ENCODE results near the gene TNNI3.

TNNI3 gene

DNA sequence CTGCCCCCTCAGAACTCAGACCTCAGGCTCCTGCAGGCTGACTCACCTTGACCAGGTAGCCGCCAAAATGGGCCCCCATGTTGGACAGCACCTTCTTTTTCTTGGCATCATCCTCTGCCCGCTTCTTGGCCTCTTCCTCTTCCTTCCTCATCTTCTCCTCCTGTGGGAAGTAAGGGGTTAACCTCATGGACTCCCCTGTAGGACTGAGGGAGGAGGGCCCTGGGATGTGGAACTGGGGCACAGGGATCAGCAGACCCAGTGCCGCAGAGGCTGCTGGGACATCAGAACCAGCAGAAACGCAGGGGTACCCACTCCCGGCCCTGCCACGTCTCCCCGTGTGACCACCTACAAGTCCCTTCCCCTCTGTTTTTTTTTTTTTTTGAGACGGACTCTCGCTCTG lies 19.6 kb downstream of the TNNI3 start:
- DNase-seq (ENCODE audit: low spot score in 2 of 2) (no peak), ATAC-seq (no peak)
- Mint-ChIP-seq H3K4me3 (no peak overlapping the region), H3K4me1 (no peaks in the 10 kb centered on the region), H3K27ac (no peak overlapping the region), H3K36me3 (no peaks in the 10 kb centered on the region), H3K9me3 (no peaks in the 10 kb centered on the region)

GRCh38 chr19:55136399-55137102 lies 21.0 kb downstream of the TNNI3 start:
- no peak for ATAC-seq
- H3K27ac Mint-ChIP-seq = no peak overlapping the region
- H3K9me3 Mint-ChIP-seq = no peaks in the 10 kb centered on the region
- no peak overlapping the region for H3K4me3 Mint-ChIP-seq
- H3K36me3 Mint-ChIP-seq = no peaks in the 10 kb centered on the region
- H3K4me1 Mint-ChIP-seq = no peaks in the 10 kb centered on the region
- DNase-seq (ENCODE audit: low spot score in 2 of 2) = no peak

DNA sequence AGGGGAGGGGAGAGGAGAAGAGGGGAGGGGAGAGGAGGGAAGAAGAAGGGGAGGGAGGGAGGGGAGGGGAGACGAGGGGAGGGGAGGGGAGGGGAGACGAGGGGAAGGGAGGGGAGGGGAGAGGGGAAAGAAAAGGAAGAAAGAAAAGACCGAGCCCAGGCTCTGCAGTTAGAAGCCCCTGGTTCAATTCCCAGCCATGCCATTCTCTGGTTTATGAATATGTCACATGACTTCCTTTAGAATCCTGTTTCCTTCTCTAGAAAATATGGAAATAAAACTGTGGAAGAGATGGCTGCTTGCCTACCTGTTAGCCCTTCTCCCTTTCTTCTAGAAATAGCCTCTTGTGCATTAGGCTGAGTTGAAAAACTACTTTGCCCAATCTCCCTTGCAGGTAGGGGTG lies 22.8 kb downstream of the TNNI3 start:
- Mint-ChIP-seq H3K4me3 (no peak overlapping the region), H3K36me3 (no peaks in the 10 kb centered on the region), H3K27ac (no peak overlapping the region), H3K9me3 (no peaks in the 10 kb centered on the region), H3K4me1 (no peaks in the 10 kb centered on the region)
- DNase-seq (ENCODE audit: low spot score in 2 of 2) (no peak), ATAC-seq (no peak)

DNA sequence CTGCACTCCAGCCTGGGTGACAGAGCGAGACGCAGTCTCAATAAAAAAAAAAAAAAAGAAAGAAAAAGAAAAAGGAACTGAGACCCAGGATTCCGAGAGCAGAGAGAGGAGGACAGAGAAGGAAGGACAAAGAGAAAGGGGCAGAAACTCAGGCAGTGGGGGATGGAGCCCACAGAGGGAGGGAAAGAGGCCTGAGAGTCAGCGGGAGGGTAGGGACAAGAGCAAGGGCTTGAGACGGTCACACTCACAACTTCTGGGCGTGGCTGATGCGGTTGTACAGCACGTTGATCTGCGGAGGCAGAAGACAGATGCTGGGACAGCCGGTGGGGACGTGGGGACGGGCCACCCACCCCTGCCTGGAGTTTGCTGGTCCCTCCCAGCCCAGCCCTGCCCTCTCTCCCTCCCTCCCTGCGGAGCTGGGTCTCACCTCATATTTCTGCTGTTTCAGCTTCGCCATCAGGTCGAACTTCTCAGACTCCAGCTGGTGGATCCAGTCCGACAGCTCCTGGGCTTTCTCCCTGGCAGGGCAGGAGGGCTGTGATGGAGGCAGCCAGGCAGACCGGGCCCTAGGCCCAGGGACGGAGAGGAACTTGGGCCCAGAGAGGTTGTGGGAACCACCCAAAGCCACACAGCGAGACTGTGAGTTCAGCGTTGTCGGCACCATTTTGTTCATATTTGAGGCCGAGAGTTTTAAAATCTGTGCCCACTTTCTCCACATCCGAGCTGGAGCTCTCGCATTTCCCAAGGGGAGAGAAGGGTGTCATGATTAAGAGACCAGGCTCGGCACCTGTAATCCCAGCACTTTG lies 23.7 kb downstream of the TNNI3 start:
- ATAC-seq = no peak
- no peak overlapping the region for H3K4me3 Mint-ChIP-seq

DNA sequence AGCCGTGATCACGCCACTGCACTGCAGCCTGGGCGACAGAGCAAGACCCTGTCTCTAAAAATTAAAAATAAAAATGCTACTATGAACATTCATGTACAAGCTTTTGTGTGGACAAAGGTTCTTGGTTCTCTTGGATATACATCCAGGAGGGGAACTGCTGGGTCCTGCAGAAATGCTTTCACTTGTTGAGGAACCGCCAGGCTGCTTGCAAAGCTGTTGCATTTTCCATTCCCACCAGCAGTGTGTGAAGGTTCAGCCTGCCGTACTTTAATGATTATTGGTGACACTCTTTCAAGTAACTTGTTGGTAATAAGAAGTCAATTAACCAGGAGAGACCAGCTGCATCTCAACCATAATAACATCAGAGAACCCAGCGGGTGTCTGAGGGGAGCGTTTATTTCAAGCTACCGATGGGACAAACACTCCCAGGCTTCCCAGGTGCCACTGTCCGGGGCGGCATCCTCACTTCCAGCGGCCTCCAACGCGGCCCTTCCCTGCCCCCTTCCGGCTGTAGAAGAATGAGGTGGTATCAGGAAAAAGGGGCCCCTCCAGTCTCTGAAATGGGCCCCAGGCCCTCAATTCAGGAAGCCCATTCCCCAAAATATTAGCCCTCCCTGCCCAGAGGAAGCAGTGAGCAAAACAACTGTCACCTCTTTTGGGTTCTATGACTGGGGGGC lies 24.9 kb downstream of the TNNI3 start:
- no peaks in the 10 kb centered on the region for H3K4me1 Mint-ChIP-seq
- ATAC-seq (no peak), DNase-seq (ENCODE audit: low spot score in 2 of 2) (no peak)
- H3K27ac Mint-ChIP-seq = no peak overlapping the region
- H3K9me3 Mint-ChIP-seq = no peaks in the 10 kb centered on the region
- H3K4me3 Mint-ChIP-seq = no peak overlapping the region
- H3K36me3 Mint-ChIP-seq = no peaks in the 10 kb centered on the region

More for the DNA sequence above, 23.7 kb downstream of the TNNI3 start:
- no peak for DNase-seq (ENCODE audit: low spot score in 2 of 2)
- no peak overlapping the region for H3K27ac Mint-ChIP-seq
- no peaks in the 10 kb centered on the region for H3K4me1 Mint-ChIP-seq
- no peaks in the 10 kb centered on the region for H3K9me3 Mint-ChIP-seq
- no peaks in the 10 kb centered on the region for H3K36me3 Mint-ChIP-seq

- ATAC-seq (no peak), DNase-seq (ENCODE audit: low spot score in 2 of 2) (no peak)
- Mint-ChIP-seq H3K36me3 (no peaks in the 10 kb centered on the region), H3K27ac (no peak overlapping the region), H3K4me1 (no peaks in the 10 kb centered on the region), H3K4me3 (no peak overlapping the region), H3K9me3 (no peaks in the 10 kb centered on the region)
Observed at GRCh38 chr19:55131421-55131820, 26.1 kb downstream of the TNNI3 start.

DNA sequence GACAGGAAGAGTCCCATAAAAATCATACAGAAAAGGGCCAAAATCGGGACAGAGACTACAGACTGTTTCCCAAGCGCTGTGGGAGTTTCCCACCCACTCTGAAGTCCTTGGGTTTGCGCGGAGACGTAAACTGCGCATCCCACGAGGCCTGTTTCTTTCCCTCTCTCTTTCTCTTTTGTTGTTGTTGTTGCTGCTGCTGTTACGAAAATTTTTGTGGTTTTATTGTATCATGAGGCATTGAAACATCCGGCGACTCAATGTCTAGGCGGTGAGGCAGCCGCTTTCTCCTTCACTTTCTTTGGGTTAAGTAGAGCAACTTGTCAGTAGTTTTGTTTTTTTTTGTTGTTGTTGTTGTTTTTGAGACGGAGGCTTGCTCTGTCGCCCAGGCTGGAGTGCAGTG lies 38.5 kb downstream of the TNNI3 start:
- H3K36me3 Mint-ChIP-seq = peaks cover 23% of the 10 kb centered on the region
- H3K4me3 Mint-ChIP-seq = peak overlapping the region; percentile 99
- DNase-seq (ENCODE audit: low spot score in 2 of 2) (no peak), ATAC-seq (no peak)
- H3K4me1 Mint-ChIP-seq = peaks cover 48% of the 10 kb centered on the region
- no peaks in the 10 kb centered on the region for H3K9me3 Mint-ChIP-seq
- H3K27ac Mint-ChIP-seq = peak overlapping the region; percentile 18

GRCh38 chr19:55118401-55118991 lies 39.0 kb downstream of the TNNI3 start:
- Mint-ChIP-seq H3K36me3 (peaks cover 23% of the 10 kb centered on the region), H3K4me1 (peaks cover 48% of the 10 kb centered on the region), H3K9me3 (no peaks in the 10 kb centered on the region), H3K4me3 (peak overlapping the region; percentile 99), H3K27ac (peak overlapping the region; percentile 93)
- ATAC-seq (no peak), DNase-seq (ENCODE audit: low spot score in 2 of 2) (no peak)

DNA sequence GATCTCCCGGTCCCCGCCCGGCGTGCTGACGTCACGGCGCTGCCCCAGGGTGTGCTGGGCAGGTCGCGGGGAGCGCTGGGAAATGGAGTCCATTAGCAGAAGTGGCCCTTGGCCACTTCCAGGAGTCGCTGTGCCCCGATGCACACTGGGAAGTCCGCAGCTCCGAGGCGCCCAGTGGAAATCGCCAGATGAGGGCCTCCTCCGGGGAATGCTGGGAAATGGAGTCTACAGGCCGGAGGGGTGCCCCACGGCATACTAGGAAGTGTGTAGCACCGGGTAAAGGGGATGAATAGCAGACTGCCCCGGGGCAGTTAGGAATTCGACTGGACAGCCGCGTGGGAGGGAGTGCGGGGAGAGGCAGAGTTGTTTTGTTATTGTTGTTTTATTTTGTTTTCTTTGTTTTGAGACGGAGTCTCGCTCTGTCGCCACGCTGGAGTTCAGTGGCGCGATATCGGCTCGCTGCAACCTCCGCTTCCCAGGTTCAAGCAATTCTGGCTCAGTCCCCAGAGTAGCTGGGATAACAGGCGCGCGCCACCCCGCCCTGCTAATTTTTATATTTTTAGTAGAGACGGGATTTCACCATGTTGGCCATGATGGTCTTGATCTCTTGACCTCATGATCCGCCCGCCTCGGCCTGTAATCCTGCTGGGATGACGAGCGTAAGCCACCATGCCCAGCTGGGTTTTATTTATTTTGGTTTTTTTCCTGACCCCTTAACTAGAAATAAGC lies 39.7 kb downstream of the TNNI3 start:
- peak; percentile 96 for ATAC-seq
- DNase-seq (ENCODE audit: low spot score in 2 of 2) = peak; percentile 86 to 96
- Mint-ChIP-seq H3K4me3 (peak overlapping the region; percentile 99), H3K36me3 (peaks cover 23% of the 10 kb centered on the region), H3K9me3 (no peaks in the 10 kb centered on the region), H3K4me1 (peaks cover 48% of the 10 kb centered on the region), H3K27ac (peak overlapping the region; percentile 93)

DNA sequence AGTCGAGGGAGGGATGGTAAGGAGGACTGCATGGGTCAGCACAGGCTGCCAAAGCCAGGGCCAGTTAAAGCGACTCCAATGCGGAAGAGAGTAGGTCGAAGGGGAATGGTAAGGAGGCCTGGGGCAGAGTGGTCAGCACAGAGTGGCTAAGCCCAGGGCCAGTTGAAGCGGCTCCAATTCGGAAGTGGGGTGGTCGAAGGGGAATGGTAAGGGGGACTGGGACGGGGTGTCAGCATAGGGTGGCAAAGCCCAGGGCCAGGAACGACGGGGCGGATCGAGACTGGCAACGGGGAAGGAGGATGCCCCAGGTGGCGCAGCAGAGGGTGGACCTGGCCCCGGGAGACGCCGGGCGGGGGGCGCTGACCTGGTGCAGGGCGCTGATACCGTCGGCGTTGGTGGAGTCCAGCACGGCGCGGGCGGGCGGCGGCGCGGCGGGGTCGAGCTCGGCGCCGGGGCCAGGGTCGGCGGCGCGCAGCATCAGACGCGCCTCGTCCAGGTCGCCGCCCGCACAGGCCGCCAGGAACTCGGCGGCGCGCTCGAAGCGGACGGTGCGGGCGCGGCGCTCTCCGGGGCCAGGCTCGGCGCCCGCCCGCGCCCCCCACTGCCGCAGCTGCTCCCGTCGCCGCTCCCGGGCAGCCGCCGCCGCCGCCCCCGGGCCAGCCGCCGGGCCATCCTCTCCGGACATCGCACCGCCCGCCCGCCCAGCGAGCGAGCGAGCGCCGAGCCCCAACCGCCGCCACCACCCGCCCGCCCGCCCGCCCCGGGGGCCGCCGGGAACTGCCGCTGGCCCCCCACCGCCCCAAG lies 40.5 kb downstream of the TNNI3 start, which contains the start of gene PPP1R12C:
TSS of gene PPP1R12C (minus strand) at position 779 of the 804 bp plus-strand sequence. CDS start at position 685, 94 bp downstream.
- no peaks in the 10 kb centered on the region for H3K9me3 Mint-ChIP-seq
- H3K4me1 Mint-ChIP-seq = peaks cover 48% of the 10 kb centered on the region
- H3K4me3 Mint-ChIP-seq = peak within 1 kb of the TSS; percentile 99
- peak within 1 kb of the TSS; percentile 93 for H3K27ac Mint-ChIP-seq
- peaks cover 23% of the 10 kb centered on the region for H3K36me3 Mint-ChIP-seq
- DNase-seq (ENCODE audit: low spot score in 2 of 2) (peak in 1 of 2 donors; percentile 63), ATAC-seq (peak; percentile 42)

GRCh38 chr19:55116232-55116858 lies 41.2 kb downstream of the TNNI3 start:
- DNase-seq (ENCODE audit: low spot score in 2 of 2) (peak; percentile 23 to 80), ATAC-seq (peak; percentile 57)
- H3K27ac Mint-ChIP-seq = peak overlapping the region; percentile 93
- H3K36me3 Mint-ChIP-seq = peaks cover 23% of the 10 kb centered on the region
- peaks cover 48% of the 10 kb centered on the region for H3K4me1 Mint-ChIP-seq
- peak overlapping the region; percentile 99 for H3K4me3 Mint-ChIP-seq
- no peaks in the 10 kb centered on the region for H3K9me3 Mint-ChIP-seq

GRCh38 chr19:55115446-55116065 lies 42.0 kb downstream of the TNNI3 start:
- no peak for ATAC-seq
- Mint-ChIP-seq H3K4me1 (peaks cover 48% of the 10 kb centered on the region), H3K9me3 (no peaks in the 10 kb centered on the region), H3K27ac (peak overlapping the region; percentile 93), H3K36me3 (peaks cover 29% of the 10 kb centered on the region), H3K4me3 (peak overlapping the region; percentile 99)
- no peak for DNase-seq (ENCODE audit: low spot score in 2 of 2)

- Mint-ChIP-seq H3K4me1 (peaks cover 53% of the 10 kb centered on the region), H3K9me3 (no peaks in the 10 kb centered on the region), H3K36me3 (peaks cover 38% of the 10 kb centered on the region), H3K4me3 (peak overlapping the region; percentile 99), H3K27ac (no peak overlapping the region)
- DNase-seq (ENCODE audit: low spot score in 2 of 2) = no peak
- no peak for ATAC-seq
Observed at GRCh38 chr19:55114566-55115145, 42.9 kb downstream of the TNNI3 start.

Measured in stimulated activated effector memory CD8-positive, alpha-beta T cell treated with anti-CD3 and anti-CD28 coated beads, Interleukin-12 subunit alpha, Interleukin-12 subunit beta, amount 100 ng/mL, for 72 hours (primary cell).